Neuronal stem cell (in vitro differentiated cells): ENCODE measurements around the gene LAMB4.

Experiments
- DNase-seq: peaks from one replicate; pipeline ENCODE4 v3.0.0-alpha.2; 2013; ENCODE audit warnings: low spot score
- H2AFZ ChIP-seq: one replicate; pipeline ENCODE4 v1.6.1; 2013; ENCODE audit warnings: mild to moderate bottlenecking, low read length, inconsistent platforms
- H2AK5ac ChIP-seq: 2 replicates; pipeline ENCODE4 v1.6.1; 2013; ENCODE audit warnings: low read depth, mild to moderate bottlenecking, inconsistent platforms, low read length, moderate library complexity, mixed read lengths
- H2BK120ac ChIP-seq: 2 replicates; pipeline ENCODE4 v1.6.1; 2013; ENCODE audit warnings: low read depth, mild to moderate bottlenecking, inconsistent platforms, low read length, moderate library complexity, mixed read lengths
- H2BK12ac ChIP-seq: one replicate; pipeline ENCODE4 v1.6.1; 2013; ENCODE audit warnings: low read length, inconsistent platforms
- H2BK15ac ChIP-seq: 2 replicates; pipeline ENCODE4 v1.6.1; 2013; ENCODE audit warnings: mild to moderate bottlenecking, low read length, inconsistent platforms, mixed read lengths
- H2BK5ac ChIP-seq: one replicate; pipeline ENCODE4 v1.6.1; 2013; ENCODE audit warnings: inconsistent platforms, mild to moderate bottlenecking, low read length, moderate library complexity
- H3K14ac ChIP-seq: one replicate; pipeline ENCODE4 v1.6.1; 2013; ENCODE audit warnings: low read length, inconsistent platforms
- H3K18ac ChIP-seq: 2 replicates; pipeline ENCODE4 v1.6.1; 2013; ENCODE audit warnings: low read length, inconsistent platforms
- H3K23ac ChIP-seq: 2 replicates; pipeline ENCODE4 v1.6.1; 2013; ENCODE audit warnings: low read depth, mild to moderate bottlenecking, mixed read lengths, low read length, inconsistent platforms; ENCODE audit not compliant: poor library complexity
- H3K27ac ChIP-seq: replicated peaks from 3 replicates; pipeline ENCODE4 v1.5.1; 2013; ENCODE audit warnings: low read length, inconsistent platforms
- H3K27me3 ChIP-seq, 3 experiments: 2 replicates each; pipeline ENCODE4 v1.6.1; 2013; ENCODE audit warnings: low read length in 3 of 3, mild to moderate bottlenecking in 2 of 3, inconsistent platforms in 1 of 3, low read depth in 1 of 3, mixed read lengths in 1 of 3, moderate library complexity in 1 of 3; ENCODE audit not compliant: control insufficient read depth in 3 of 3, insufficient read depth in 3 of 3
- H3K36me3 ChIP-seq, 2 donors: replicated peaks in 1 of 2; 2 replicates each; pipeline ENCODE4 v1.6.1; 2013; ENCODE audit warnings: low read length in 2 of 2; ENCODE audit not compliant: control insufficient read depth in 2 of 2, insufficient read depth in 2 of 2
- H3K4ac ChIP-seq: 2 replicates; pipeline ENCODE4 v1.6.1; 2013; ENCODE audit warnings: inconsistent platforms, mild to moderate bottlenecking, low read length, moderate library complexity
- H3K4me1 ChIP-seq, 2 donors: 1 replicate in 1 of 2; 2 replicates in 1 of 2; pipeline ENCODE4 v1.6.1; 2013; ENCODE audit warnings: low read length in 2 of 2, low read depth in 1 of 2; ENCODE audit not compliant: control insufficient read depth in 2 of 2, insufficient read depth in 1 of 2
- H3K4me2 ChIP-seq: one replicate; pipeline ENCODE4 v1.6.1; 2013; ENCODE audit warnings: mild to moderate bottlenecking, low read length, inconsistent platforms; ENCODE audit not compliant: insufficient read depth, poor library complexity, severe bottlenecking
- H3K4me3 ChIP-seq, 2 donors: 2 replicates each; pipeline ENCODE4 v1.5.1; 2013; ENCODE audit warnings: low read length in 2 of 2, mild to moderate bottlenecking in 2 of 2, inconsistent platforms in 1 of 2, moderate library complexity in 1 of 2
- H3K79me1 ChIP-seq: one replicate; pipeline ENCODE4 v1.6.1; 2013; ENCODE audit warnings: low read depth, mild to moderate bottlenecking, inconsistent platforms, low read length, moderate library complexity
- H3K9ac ChIP-seq: one replicate; pipeline ENCODE4 v1.6.1; 2013; ENCODE audit warnings: mild to moderate bottlenecking, low read depth, low read length, inconsistent platforms; ENCODE audit not compliant: poor library complexity
- H3K9me3 ChIP-seq, 2 donors: replicated peaks in 1 of 2; 2 replicates each; pipeline versions ENCODE3 to v1.6.1; 2013; ENCODE audit warnings: low read length in 2 of 2, mild to moderate bottlenecking in 2 of 2, inconsistent platforms in 1 of 2, low read depth in 1 of 2, mixed read lengths in 1 of 2, moderate library complexity in 1 of 2; ENCODE audit not compliant: control insufficient read depth in 2 of 2, insufficient read depth in 1 of 2
- H4K8ac ChIP-seq: one replicate; pipeline ENCODE4 v1.6.1; 2013; ENCODE audit warnings: low read depth, mild to moderate bottlenecking, inconsistent platforms, low read length, moderate library complexity
- H4K91ac ChIP-seq: one replicate; pipeline ENCODE4 v1.6.1; 2013; ENCODE audit warnings: low read length, low read depth, mild to moderate bottlenecking, inconsistent platforms; ENCODE audit not compliant: poor library complexity
- WGBS, 2 donors: extraction: QIAGEN DNeasy Blood & Tissue Kit; methylation state at CpG; one replicate each; pipeline ENCODE4 v1.1.7; 2013; ENCODE audit warnings: missing lambda C conversion rate in 2 of 2, mixed read lengths in 1 of 2; ENCODE audit not compliant: insufficient read length in 2 of 2, insufficient replicate concordance in 1 of 2; ENCODE audit errors: extremely low coverage in 2 of 2; 5-methylcytosine and 5-hydroxymethylcytosine counted together

LAMB4 gene

GRCh38 chr7:108137993-108138392 is 7.8 kb upstream of the LAMB4 start:
- no peak overlapping the region for H2AFZ ChIP-seq
- WGBS, 2 donors = no CpG with 5 or more reads among the region's 4 CpGs

DNA sequence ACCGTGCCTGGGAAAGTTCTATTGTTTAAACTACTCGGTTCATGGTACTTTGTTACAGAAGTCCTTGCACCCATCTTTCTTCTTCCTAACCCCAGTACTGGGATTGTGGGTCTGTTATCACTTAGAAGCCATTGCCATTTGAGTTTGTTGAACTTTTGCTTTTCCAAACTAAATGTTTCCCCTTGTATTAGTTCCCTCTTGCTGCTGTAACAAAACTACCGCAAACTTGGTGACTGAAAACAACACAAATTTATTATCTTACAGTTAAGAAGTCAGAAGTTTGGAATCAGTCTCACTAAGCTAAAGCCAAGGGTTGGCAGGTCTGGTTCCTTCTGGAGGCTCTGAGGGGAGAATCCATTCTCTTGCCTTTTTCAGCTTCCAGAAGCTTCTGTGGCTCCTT is 6.9 kb upstream of the LAMB4 start:
- no peak overlapping the region for H3K4me3 ChIP-seq
- H3K4me2 ChIP-seq = no peak overlapping the region
- H3K9ac ChIP-seq = no peak overlapping the region
- H3K9me3 ChIP-seq = no peaks in the 10 kb centered on the region
- no peaks in the 10 kb centered on the region for H3K27me3 ChIP-seq
- H4K8ac ChIP-seq = no peak overlapping the region
- no peak overlapping the region for H3K23ac ChIP-seq
- H4K91ac ChIP-seq = no peak overlapping the region
- peaks cover 7 to 8% of the 10 kb centered on the region in 2 donors for H3K4me1 ChIP-seq
- no peak overlapping the region for H2BK12ac ChIP-seq
- H2AFZ ChIP-seq = no peak overlapping the region
- H3K18ac ChIP-seq = no peak overlapping the region
- H3K27ac ChIP-seq = no peak overlapping the region
- H3K4ac ChIP-seq = no peak overlapping the region
- no peak overlapping the region for H2BK120ac ChIP-seq
- no peak overlapping the region for H3K14ac ChIP-seq
- DNase-seq = no peak
- no peak overlapping the region for H2BK5ac ChIP-seq
- no peaks in the 10 kb centered on the region for H3K79me1 ChIP-seq
- H2AK5ac ChIP-seq = no peak overlapping the region
- no CpG with 5 or more reads among the region's 3 CpGs for WGBS, 2 donors
- no peak overlapping the region for H2BK15ac ChIP-seq
- no peaks in the 10 kb centered on the region for H3K36me3 ChIP-seq

More at GRCh38 chr7:108137993-108138392, 7.8 kb upstream of the LAMB4 start:
- DNase-seq = no peak
- H3K4me3 ChIP-seq = no peak overlapping the region
- H3K27ac ChIP-seq = no peak overlapping the region
- H4K91ac ChIP-seq = no peak overlapping the region
- H4K8ac ChIP-seq = no peak overlapping the region
- no peaks in the 10 kb centered on the region for H3K36me3 ChIP-seq
- no peak overlapping the region for H2AK5ac ChIP-seq
- H3K27me3 ChIP-seq = no peaks in the 10 kb centered on the region
- no peak overlapping the region for H3K23ac ChIP-seq
- H3K14ac ChIP-seq = no peak overlapping the region
- H2BK15ac ChIP-seq = no peak overlapping the region
- H2BK12ac ChIP-seq = no peak overlapping the region
- H3K79me1 ChIP-seq = no peaks in the 10 kb centered on the region
- H3K4ac ChIP-seq = no peak overlapping the region
- H3K18ac ChIP-seq = peak overlapping the region; percentile 32
- no peak overlapping the region for H2BK120ac ChIP-seq
- no peak overlapping the region for H2BK5ac ChIP-seq
- H3K4me2 ChIP-seq = no peak overlapping the region
- no peaks in the 10 kb centered on the region for H3K9me3 ChIP-seq
- H3K4me1 ChIP-seq = peaks cover under 1% of the 10 kb centered on the region in 2 donors
- no peak overlapping the region for H3K9ac ChIP-seq

DNA sequence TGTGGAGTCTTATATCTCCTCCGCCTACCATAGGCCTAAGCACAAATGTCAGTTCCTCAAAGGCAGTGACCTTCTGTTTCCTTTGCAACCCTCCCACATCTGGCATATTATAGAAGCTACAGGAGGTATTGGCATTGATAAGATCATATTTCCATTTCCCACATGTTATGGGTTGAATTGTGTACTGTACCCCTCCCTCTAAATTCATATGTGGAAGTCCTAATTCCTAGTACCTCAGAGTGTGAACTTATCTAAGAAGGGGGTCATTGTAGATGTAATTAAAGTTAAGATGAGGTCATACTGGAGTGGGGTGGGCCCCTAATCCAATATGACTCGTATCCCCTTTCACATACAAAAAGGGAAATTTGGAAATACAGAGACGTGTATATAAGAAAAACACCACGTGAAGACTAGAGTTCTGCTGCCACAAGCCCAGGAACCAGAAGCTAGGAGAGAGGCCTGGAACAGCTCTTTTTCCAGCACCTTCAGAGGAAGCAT is 6.1 kb upstream of the LAMB4 start:
- Histone ChIP-seq H2AFZ (no peak overlapping the region), H2BK120ac (no peak overlapping the region), H3K14ac (no peak overlapping the region), H2BK15ac (no peak overlapping the region), H3K23ac (no peak overlapping the region), H3K9me3 (no peaks in the 10 kb centered on the region), H2BK5ac (no peak overlapping the region), H4K8ac (no peak overlapping the region), H3K27ac (no peak overlapping the region), H3K4me2 (no peak overlapping the region), H3K4ac (no peak overlapping the region), H3K4me3 (no peak overlapping the region), H4K91ac (no peak overlapping the region), H3K36me3 (no peaks in the 10 kb centered on the region), H3K4me1 (peaks cover 7 to 8% of the 10 kb centered on the region in 2 donors), H2AK5ac (no peak overlapping the region), H3K18ac (no peak overlapping the region), H3K27me3 (no peaks in the 10 kb centered on the region), H3K9ac (no peak overlapping the region), H3K79me1 (no peaks in the 10 kb centered on the region), H2BK12ac (no peak overlapping the region)
- WGBS, 2 donors = no CpG with 5 or more reads among the region's 4 CpGs
- no peak for DNase-seq

DNA sequence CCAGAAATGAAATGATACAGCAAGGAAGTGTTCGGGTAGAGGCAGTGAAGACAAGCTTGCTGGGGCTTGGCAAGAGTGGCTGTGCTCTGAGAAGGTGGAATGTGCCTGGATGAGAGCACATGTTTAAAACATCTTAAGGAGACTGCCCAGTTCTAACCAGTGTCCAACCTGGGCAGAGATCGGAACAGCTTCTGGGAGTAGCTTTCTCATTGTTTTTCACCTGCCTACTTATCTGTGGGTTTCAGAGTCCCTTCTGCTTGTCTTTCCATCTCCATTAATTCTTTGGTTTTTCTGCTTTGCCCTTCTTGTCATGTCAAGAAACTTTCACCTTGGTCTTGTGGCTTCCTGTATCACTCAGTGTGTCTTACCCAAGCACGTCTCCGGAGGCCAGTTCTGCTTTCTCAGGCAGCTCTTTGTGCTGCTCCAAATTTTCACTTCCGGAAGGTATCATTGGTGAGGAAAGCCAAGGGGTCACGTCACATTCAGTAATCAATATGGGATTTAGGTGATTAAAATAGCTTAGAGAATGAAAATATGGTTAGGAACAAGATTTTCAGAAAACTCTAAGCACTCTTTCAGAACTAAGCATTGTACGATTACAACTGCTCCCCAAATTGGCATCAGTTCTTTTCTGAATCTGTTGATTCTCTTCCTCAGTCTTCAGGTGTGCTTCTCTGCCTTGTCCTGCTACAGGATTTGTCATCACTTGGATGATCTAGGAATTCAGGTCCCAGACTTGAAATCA is 5.5 kb upstream of the LAMB4 start:
- no CpG with 5 or more reads among the region's 7 CpGs for WGBS, 2 donors
- DNase-seq = no peak
- Histone ChIP-seq H2BK5ac (no peak overlapping the region), H4K8ac (no peak overlapping the region), H3K4ac (no peak overlapping the region), H3K18ac (no peak overlapping the region), H4K91ac (no peak overlapping the region), H3K23ac (no peak overlapping the region), H3K4me3 (no peak overlapping the region), H2BK12ac (no peak overlapping the region), H3K9me3 (no peaks in the 10 kb centered on the region), H3K14ac (no peak overlapping the region), H3K36me3 (no peaks in the 10 kb centered on the region), H3K27me3 (no peaks in the 10 kb centered on the region), H3K4me1 (peaks cover 7 to 8% of the 10 kb centered on the region in 2 donors), H2BK15ac (no peak overlapping the region), H2BK120ac (no peak overlapping the region), H2AFZ (no peak overlapping the region), H3K27ac (no peak overlapping the region), H2AK5ac (no peak overlapping the region), H3K79me1 (no peaks in the 10 kb centered on the region), H3K4me2 (no peak overlapping the region), H3K9ac (no peak overlapping the region)
